ENCODE results near the gene CAMK2B.

DNA sequence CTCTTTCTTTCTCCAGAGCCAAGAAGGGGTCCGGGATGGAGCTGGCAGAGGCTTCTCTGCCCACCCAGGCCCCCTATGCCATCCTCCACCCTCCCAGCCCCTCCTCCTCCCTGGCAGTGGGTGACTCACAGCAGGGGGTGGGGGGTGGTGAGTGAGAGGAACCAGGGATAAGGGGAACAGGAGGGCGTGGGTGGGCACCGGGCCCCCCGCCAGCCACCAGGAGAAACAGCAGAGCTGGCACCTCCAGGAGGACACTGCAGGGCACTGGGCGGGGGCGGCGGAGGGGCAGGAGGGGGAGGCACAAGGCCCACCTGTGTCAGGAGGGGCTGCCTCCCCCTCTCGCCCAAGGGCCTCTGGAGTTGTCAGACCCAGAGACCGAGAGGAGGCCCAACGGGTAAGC is 56.0 kb downstream of the CAMK2B start:
- no peak for TF ChIP-seq POLR2A (IDR thresholded peaks at IDR 0.05)
- TF ChIP-seq, protein P1, sequence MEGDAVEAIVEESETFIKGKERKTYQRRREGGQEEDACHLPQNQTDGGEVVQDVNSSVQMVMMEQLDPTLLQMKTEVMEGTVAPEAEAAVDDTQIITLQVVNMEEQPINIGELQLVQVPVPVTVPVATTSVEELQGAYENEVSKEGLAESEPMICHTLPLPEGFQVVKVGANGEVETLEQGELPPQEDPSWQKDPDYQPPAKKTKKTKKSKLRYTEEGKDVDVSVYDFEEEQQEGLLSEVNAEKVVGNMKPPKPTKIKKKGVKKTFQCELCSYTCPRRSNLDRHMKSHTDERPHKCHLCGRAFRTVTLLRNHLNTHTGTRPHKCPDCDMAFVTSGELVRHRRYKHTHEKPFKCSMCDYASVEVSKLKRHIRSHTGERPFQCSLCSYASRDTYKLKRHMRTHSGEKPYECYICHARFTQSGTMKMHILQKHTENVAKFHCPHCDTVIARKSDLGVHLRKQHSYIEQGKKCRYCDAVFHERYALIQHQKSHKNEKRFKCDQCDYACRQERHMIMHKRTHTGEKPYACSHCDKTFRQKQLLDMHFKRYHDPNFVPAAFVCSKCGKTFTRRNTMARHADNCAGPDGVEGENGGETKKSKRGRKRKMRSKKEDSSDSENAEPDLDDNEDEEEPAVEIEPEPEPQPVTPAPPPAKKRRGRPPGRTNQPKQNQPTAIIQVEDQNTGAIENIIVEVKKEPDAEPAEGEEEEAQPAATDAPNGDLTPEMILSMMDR (IDR thresholded peaks at IDR 0.05) = no peak
